HG03175 (cell line): ENCODE results near the gene TTLL11.
"Not testable (repeated sequence)": the region's sequence is repeated elsewhere in the genome, so short reads cannot be mapped to it uniquely, and the experiment has no call there.

Experiments
- ATAC-seq: cut with Tn5 transposase; IDR thresholded peaks from one replicate; pipeline ENCODE4 v1.9.1; 2021; ENCODE audit warnings: mild to moderate bottlenecking, moderate library complexity; ENCODE audit not compliant: unreplicated experiment

The TTLL11 gene

GRCh38 chr9:121981118-121981883, 111.8 kb downstream of the TTLL11 start:
- no peak for ATAC-seq

DNA sequence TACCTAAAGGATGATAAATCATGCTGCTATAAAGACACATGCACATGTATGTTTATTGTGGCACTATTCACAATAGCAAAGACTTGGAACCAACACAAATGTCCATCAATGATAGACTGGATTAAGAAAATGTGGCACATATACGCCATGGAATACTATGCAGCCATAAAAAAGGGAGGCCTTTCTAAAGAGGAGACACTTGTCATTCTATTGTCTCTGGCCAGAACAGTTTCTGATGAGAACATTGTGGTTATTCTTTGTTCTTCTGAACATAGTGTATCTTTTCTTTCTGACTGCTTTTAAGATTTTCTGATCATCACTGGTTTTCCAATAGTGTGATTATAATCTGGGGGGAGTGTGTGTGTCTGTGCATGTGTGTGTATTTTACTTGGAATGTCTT, 112.4 kb downstream of the TTLL11 start:
- not testable (repeated sequence) for ATAC-seq

- ATAC-seq: no peak
Measured at GRCh38 chr9:121979736-121980135, 113.4 kb downstream of the TTLL11 start.

DNA sequence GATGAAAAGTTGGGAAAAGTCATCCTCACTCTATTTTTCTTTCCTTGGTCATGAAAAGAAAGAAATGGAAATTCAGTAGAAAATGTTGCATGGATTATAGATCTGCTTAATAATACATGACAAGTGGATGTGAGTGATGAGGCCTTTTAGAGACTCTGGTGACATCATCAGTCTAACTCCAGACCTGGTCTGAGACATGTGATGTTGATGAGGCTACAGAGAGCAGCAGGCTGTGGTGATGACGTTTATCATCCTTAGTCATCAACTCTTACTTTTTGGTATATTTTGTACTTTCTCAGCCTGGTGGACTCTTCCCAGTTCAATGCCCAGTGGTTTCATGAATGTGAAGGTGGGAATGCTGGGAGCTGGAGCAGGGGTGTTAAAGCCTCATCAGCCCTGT, 116.4 kb downstream of the TTLL11 start:
- no peak for ATAC-seq

DNA sequence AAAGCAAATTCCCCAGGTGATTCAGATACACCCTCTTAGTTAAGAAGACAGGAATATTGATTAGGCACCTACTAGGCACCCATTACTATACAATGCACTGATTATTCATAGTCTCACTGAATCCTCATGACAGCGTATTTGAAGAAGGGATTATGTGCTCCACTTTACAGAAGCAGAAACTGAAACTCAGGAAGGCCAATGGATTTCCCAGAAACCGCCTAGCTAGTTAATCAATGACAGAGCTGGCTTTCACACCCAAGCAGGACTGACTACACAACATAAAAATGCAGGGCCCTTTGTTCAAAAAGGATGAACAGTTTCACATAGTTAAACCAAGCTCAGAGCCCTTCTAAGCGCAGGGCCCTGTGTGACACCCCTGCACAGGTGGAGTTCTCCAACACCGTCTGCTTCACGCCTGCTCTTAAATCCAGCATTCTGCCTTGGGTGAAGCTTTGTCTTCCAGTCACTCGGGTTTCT, 117.3 kb downstream of the TTLL11 start:
- ATAC-seq: no peak

DNA sequence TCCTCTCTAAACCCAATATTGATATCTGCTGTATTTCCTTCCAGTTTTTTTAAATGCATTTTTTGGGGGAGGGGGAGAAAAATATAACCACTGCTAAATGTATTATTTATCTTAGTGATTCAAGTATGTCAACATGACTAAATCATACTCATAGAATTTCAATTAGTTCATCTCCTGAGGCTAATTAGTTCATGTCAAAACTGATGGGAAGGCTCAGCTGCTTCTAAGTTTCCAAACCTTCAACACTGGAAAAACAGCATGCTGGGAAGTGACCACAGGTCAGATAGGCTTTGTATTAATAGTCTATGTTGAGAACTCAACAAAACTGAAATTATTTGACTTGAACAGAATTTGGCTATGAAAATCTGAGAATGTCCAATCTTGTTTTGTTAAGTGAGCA, 118.7 kb downstream of the TTLL11 start:
- no peak for ATAC-seq

- peak; percentile 83 for ATAC-seq
Measured at GRCh38 chr9:121972501-121972981, 120.6 kb downstream of the TTLL11 start.

GRCh38 chr9:121968056-121968455, 125.1 kb downstream of the TTLL11 start:
- ATAC-seq: no peak

GRCh38 chr9:121966706-121967105, 126.4 kb downstream of the TTLL11 start:
- no peak for ATAC-seq

- ATAC-seq: no peak
Measured at GRCh38 chr9:121963528-121963995, 129.5 kb downstream of the TTLL11 start.

DNA sequence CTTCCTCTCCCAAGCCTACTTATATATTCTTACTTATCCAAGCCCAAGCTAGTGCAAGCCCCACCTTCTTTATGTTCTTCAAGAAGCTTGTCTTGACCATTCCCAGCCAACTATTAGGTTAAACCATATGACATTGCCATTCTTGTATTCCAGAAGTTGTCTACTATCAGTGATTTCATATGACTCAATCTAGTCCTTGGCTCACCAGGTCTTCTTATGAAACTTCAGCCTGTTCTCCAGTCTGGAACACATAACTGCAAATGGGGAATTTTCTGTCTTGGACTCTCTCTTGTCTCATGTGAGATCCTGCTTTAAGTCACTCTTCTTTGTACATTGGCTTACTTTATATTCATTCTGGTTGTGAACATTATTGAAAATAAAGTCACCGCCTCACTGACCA, 130.7 kb downstream of the TTLL11 start:
- ATAC-seq: no peak

DNA sequence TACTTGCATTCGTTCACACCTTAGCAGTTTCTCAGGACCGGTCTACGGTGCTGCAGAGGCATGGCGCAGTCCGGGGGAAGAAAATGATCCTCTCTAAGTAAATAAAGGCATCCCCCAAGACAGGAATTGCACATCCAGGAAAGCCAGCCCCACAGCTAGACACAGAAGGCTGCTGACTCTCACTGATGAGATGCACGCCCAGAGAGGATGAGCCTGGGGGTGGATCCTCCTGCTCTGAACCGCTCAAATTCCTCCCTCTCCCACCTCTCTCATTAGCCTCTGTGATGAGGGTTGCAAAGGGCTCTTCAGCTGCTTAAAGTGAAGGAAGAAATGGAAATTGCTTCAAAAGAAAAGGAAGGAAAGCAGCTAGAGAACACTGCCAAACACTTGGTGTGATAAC, 132.4 kb downstream of the TTLL11 start:
- no peak for ATAC-seq

DNA sequence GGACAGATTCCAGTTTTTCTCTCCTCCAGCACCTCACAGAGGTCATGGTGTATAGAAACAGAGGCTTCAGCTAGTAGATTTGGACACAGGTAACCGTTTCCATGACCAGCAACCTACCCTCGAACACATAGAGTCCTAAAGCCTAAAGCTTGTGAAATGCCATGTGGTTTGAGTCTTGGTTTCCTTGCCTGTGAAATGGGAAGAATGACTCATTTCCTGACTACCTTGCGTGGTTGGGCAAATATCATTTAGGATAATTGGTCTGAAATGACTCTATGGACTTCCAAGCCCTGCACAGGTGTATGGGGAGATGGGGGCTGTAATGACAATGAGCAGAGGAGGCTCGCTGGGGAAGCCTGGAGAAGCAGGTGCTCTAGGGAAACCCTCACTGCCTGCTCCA, 134.6 kb downstream of the TTLL11 start:
- no peak for ATAC-seq

DNA sequence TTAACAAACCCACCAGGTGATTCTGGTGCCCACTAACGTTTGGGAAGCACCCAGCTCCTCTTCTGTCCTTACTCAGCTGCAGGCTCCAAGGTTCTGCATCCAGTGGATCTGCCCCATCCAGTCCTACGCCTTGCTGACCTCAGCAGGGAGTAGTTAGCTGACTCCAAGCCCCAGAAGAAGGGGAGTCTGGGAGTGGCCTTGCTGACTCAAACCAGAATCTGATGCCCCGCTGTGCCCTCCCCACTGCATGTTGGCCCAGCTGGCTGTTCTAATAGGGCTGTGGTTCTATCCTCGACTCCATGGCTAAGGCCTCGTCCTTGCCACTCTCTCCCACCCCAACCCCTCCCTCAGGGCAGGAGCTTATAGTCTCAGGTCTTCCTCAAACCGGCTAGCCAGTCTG, 136.3 kb downstream of the TTLL11 start:
- no peak for ATAC-seq

DNA sequence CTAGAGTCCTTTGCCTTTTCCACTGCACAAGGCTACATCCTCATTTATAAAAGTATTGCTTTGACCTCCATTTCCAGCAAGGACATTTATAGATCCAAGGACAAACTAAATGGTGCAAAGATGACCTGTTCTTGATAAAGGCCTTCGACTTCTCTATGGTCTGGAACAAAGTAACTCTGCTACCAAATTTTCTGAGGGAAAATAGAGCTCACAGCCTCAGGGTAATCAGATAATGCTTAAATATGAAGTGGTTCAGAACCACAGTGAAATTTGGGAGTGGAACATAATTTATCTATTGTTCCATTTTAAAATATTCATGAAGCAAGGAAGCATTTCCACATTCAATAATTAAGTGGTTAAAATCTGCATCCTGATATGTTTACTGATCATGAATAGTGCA, 137.5 kb downstream of the TTLL11 start:
- no peak for ATAC-seq

GRCh38 chr9:121954477-121955140, 138.5 kb downstream of the TTLL11 start:
- ATAC-seq: no peak

GRCh38 chr9:121952611-121953010, 140.5 kb downstream of the TTLL11 start:
- ATAC-seq: no peak

GRCh38 chr9:121950866-121951265, 142.2 kb downstream of the TTLL11 start:
- no peak for ATAC-seq

- no peak for ATAC-seq
Measured at GRCh38 chr9:121950441-121950840, 142.7 kb downstream of the TTLL11 start.

DNA sequence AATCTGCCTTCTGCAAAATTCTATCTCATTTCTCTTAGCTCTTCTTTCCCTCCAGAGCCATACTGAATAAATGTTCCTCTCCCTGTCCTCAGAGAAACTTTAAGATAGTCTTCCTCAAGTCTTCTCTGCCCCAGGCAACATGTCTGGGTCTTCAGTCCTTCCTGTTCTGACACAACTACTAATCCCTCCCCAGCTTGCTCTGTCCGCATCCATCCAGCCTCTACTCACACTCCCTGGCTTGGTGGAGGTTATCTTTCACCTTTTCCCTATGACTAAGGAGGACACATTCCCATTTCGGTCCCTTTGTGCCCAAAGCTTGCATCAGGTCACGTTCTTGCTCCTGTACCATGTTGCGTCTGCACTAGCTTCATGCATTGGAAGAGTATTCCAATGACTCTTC, 143.3 kb downstream of the TTLL11 start:
- ATAC-seq: no peak

DNA sequence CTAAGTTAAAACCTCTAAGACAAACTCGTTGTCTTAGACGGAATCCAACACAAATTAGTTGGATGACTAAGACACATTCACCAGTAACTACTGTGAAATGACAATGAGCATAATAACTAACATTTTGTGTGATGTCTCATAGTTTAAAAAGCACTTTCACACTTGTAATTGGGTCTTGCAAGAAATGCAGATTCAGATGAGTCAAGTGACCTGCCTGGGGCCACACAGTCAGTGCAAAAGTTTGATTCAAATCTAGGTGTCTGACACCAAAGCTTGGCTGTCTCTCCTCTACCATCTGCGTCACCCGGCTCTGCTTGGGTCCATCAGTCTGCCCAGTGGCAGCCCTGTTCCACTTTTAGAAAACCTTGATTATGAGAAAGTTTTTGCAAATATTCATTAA, 143.7 kb downstream of the TTLL11 start:
- no peak for ATAC-seq

GRCh38 chr9:121947775-121948174, 145.3 kb downstream of the TTLL11 start:
- ATAC-seq: no peak
